ENCODE results near the gene MAD2L1. TPM values are rescaled to one million over a fixed set of nuclear protein-coding genes. Genes with fewer than 3 reads are reported as not detected.
"Not testable (repeated sequence)": the region's sequence is repeated elsewhere in the genome, so short reads cannot be mapped to it uniquely, and the experiment has no call there.

Gene MAD2L1
- 12.8 TPM for total RNA-seq

DNA sequence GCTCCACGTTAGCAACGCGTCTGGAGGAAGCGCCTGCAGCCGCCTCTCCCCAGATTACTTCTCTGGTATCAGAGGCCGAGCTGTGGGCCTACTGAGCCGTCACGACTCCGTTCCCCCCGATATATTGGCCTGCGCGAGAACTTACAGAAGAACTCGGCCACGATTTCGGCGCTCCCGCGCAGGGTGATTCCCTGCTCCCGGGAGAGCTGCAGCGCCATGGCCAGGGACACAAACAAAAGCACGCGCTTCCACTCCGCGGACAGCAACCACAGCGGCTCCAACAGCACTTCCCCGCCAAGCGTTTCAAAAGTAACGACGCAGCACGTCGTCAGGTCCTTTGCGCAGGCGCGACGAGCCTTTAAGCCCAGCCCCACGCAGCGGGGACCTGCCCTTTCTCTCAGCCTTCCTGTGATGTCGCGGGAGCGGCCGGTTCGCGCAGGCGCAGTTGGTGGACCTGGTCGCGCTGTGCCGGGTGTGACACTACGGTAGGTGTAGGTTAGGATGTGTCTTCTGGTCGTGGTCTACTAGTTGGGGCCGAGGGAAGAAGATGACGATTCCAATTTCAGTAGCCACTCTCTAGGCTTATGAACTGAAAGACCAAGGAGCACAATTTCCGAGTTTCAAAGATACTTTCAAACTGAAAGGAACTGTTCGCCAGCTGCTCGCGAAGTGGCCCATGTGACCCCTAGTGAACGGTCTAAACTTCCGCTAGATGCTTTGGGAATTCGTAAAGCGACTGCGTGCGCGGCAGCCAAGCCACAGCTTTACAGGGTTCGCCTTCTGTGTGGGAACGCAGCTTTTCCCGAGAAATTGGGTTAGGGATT is at the start of gene MAD2L1:
Gene MAD2L1, minus strand, starts transcription at position 332 of the 824 bp plus-strand sequence. Its CDS starts 114 bp downstream, at position 218.
- DNase-seq: peak; percentile 98

DNA sequence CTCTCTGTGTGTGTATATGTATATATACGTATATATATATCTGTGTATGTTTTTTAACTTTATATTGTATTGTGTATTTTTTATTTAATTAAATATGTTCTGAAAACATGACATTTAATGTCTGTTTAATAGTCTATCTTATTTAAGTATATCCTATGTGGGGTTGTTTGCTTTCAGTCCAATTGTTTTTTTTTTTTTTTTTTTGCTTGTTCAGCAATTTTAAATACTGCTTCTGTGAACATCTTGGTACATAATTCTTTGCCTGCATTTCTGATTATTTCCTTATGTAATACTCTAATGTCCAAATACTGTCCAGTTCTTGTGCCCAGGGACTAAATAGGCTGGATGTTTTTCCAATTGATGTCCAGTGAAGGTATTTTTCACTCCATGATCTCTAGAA is 45.1 kb upstream of the MAD2L1 start:
- DNase-seq: no peak

DNA sequence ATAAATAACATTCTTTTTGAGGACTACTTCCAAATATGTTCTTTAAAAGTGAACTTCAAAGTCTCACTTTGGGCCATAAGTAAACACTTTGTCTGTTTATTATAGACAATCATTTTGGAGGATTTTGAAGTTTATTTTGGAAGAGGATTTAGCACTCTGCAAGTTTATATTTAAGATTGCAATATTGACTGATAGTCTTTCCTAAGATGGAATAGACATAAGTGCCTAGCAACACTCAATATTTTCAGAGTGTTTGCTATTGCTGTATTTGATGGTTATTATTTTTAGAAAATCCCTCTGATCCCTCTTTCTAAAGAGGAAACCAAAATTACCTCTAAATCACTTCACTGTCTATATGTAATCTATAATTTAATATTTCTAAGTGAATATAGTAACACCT is 42.8 kb upstream of the MAD2L1 start:
- DNase-seq: no peak

DNA sequence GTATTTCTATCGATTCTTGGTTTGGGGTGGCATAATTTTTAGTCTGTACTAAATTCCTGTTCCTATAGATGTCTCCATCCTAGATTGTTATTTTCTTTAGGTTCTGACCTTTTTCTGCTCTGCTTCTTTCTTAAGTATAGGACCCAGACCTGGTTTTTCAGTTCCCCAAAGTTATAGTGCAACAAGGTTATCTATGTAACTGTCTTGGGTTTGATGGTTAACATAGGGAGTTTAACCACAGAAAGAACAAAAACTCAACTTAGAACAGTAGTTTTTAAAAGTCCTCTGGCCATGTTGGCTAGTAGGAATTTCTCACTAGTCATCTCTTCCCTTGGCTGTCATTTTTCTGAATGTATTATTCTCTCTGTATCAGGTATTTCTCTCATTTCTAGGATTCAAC is 38.8 kb upstream of the MAD2L1 start:
- DNase-seq: no peak

DNA sequence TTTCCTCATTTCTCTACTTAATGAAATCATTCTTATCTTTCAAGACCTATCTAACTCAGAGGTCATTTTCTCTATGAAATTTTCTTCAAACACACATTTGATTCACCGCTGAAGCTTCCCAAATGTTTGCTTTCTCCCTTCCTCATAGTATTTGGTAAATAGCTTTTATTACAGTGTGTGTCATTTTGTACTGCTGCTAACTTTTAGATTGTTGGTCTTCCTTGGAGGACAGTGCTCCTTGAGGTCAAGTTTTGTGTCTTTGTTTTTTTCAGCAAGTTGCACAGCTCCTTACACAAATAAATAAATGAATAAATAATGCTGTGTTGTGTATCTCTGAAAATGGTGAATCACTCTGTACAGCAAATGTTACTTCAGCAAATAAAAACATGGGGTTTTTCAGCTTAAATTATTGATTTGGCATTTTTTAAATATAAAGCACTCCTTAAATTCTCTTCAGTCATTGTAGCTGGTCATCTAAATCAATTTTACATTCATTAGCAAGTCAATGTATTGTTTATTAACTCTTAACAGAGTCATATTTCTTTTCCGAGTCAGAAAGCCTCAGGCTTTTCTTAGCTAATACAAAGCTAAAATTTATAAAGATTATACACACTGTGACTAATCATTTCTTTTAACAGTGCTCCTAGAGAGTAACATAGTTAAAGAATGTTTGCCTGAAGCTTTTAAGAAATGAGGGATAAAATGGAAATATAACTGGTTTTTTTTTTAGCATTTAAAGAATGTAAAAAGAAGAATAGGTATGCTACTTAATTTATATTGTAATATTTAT is 30.1 kb upstream of the MAD2L1 start:
- no peak for DNase-seq

DNA sequence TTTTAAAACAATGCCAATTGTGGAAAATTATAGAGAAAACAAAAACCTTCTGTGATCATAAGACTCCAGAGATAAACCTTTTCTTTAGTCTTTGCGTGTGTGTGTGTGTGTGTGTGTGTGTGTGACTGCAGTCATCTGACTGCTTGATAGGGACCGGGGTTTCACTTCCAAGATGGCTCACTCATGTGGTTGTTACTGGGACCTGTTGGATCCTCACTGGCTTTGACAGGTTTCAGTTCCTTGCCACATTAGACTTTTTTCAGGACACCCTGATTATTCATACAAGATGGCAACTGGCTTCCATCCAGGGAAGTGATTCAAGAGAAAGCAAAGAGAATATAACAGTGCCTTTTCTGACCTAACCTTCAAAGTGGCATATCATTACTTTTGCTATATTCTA is 21.9 kb upstream of the MAD2L1 start:
- DNase-seq: no peak

DNA sequence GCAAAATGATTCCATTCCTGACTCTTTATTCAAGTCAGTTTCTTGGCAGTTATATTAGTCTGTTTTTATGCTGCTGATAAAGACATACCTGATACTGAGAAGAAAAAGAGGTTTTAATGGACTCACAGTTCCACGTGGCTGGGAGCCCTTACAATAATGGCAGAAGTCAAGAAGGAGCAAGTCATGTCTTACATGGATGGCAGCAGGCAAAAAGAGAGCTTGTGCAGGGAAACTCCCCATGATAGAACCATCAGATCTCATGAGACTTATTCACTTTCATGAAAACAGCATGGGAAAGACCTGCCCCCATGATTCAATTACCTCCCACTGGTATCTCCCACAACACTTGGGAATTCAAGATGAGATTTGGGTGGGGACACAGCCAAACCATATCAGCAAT is 21.4 kb upstream of the MAD2L1 start:
- not testable (repeated sequence) for DNase-seq

DNA sequence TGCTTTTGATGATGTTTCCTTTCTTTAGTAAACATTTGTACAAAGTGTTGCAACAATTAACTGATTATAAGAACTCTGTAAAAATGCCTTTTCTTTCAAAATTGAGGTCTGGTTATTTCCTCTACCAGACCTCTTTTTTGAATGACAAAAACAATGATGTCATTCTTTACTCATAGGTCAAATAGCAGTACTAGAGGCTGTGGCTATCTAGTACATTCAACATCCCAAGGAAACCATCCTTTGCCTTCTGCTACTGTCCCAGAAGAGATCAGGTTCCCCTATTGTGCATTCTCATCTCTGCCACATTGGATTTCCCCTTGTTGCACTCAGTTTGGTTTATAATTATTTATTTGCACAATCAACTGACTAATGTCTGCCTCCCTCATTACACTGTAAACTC is 19.1 kb upstream of the MAD2L1 start:
- no peak for DNase-seq

DNA sequence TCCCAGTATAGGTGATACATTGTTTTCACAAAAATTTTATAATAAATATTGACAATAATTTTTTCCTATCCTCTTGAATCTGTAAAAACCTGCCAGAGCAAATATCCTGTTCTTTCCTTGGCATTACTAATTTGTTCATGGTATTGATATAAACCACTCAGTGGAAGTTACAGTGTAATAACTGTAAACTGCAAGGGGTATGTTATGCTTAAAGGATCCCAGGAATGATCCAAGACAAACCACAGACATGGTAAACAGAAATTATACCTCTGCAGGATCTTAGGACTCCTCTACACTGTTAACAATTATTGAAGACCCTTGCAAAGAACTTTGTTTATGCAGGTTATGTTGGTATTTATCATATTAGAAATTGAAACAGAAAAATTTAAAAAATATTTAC is 17.7 kb upstream of the MAD2L1 start:
- no peak for DNase-seq

DNA sequence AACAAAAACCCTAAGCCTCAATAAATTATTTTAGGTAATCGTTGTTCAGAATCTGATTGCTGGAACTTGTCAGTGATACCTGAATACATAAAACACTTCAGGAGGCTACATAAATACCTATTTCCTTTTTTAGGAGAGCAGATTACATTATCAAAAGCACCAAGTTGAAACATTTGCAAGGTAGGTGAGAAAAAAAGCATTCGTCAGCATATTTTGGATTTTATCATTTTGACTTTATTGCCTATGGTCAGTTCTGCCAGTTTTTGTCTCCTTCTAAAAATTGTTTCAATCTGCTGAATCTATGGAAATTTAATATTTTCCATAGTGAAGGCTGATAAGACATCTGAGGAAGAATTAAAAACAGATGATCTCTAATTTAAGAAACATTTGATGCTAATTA is 16.5 kb upstream of the MAD2L1 start:
- DNase-seq: no peak

DNA sequence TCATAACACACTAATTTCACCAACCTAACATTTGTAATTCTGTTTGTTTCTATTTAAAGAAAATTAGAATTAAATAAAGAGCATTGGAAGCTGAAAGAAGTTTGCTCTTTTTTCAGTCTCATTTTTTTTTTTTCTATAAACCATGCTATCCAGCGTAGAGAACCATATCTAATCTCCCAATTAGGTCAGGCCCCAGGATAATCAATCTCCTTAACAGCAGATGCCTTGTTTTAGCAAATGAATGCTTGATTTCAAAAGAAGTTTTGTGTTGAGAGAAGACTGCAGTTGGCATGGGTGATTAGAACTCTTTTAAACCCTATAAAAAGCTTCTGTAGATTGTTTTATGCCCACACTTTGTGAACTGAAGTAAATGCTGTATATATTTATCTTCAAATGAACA is 15.6 kb upstream of the MAD2L1 start:
- no peak for DNase-seq

DNA sequence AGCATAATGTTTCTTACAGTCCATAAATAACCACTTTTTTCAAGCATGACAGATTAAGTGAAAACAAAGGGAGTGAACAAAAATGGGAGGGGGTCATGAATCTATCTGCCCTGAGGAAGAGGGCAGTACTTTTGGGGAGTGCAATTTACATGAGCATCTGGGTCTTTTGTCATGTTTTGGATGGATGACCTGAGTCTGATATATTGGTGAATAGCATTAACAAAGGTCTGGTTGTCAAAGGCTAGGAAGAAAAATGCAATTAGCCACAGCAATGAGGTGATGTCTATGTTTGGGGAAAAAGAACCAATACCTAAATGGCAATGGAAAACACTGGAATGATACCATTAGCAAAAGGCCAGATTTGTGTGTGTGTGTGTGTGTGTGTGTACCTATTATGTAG is 15.1 kb upstream of the MAD2L1 start:
- DNase-seq: no peak

DNA sequence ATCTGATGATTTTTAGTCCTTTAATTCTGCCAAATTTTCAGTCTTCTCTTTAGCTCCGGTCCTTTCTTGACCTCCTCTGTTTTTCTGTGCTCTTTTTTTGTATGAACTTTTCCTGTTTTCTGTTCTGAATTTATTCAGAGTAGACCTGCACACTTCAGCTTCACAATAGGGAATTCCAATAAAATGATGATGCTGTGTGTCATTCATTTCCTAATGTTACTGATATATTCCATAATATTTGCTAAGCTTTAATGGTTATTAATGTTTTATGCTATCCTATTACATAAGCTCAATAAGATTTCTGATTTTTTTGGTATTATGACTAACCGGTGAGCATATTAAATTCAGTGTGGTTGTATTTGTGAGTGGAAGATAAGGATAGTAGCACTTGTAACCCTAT is 13.9 kb upstream of the MAD2L1 start:
- DNase-seq: no peak

DNA sequence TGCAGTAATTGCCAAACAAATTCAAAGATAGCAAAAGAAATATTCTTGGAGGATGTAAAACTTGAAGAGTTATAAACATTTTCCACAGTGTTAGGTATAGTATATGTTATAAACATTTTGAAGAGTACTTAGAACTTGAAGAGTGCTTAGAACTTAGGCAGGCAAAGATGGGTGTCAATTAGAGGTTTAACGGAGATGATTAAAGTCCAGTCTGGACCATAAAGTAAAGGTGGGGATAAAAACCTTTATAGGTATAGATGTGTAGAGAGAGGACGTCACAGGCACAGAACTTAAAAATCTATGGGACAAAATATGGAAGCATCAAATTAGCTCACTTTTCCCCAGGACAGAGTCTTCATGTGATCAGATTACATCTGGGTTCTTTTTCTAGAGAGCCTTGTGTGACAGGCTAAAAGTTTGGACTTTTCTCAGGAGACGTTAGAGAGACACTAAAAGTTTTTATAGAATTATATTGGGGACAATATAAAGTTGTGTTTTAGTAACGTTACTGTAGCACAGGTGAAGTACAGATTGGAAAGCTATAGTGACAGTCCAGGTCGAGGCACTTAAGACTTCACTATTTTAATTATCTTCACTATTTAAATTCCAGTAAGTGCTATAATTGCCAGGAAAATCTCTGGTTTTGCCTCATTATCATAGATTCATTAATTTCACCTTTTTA is 13.3 kb upstream of the MAD2L1 start:
- DNase-seq: no peak

DNA sequence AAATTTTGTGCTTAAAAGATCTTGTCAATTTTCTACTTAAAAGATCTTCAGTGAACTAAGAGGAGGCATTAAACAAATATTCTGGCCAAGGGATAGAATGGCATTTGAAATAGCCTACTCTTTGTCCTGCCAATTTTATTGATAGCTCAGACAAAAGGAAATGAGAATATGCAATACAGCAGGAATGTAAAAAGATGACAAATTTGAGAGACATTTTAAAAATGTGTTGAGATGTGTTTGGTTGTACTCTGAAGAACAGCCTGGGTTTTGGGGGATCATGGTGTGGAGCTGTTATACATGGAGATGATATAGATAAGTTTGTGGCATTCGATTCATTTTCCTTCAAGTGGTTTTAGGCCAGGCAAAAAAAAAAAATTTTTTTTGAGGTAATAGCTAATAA is 11.6 kb upstream of the MAD2L1 start:
- DNase-seq: no peak

DNA sequence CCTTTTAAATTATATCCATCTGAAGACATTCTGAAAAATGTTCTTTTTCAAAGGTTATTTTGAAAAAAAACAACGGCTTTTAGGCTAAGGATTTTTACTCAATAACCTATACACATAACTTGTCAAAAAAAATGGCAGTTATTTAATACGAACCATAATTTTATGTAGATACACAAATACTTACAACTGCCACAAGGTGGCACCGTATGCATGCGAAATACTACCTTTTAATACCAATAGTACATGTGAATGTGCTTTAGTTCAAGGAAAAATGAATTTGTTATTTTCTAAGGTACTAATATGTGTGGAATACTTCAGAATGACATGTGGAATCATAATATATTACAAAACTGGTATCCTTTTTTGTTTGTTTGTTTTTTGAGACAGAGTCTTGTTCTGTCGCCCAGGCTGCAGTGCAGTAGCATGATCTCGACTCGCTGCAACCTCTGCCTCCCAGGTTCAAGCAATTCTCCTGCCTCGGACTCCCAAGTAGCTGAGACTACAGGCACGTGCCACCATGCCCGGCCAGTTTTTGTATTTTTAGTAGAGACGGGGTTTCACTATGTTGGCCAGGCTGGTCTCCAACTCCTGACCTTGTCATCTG is 4.6 kb upstream of the MAD2L1 start:
- DNase-seq: peak; percentile 41

DNA sequence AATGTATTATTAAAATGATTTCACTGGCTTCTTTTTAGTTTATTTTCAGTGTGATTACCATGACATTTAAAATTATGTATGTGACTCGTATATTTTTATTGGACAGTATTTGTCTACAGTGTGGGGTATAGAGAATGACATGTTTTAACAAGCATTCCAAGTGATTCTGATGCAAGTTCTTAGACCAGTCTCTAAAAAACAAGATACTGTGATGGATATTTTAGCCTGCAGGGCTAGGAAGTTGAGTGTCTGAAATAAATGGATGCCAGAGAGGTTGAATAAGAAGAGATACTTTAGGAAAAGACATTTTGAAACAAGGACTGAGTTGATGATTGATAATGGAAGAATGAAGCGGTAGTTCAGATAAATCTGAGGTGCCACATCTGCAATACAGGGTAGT is 3.5 kb upstream of the MAD2L1 start:
- DNase-seq: no peak

DNA sequence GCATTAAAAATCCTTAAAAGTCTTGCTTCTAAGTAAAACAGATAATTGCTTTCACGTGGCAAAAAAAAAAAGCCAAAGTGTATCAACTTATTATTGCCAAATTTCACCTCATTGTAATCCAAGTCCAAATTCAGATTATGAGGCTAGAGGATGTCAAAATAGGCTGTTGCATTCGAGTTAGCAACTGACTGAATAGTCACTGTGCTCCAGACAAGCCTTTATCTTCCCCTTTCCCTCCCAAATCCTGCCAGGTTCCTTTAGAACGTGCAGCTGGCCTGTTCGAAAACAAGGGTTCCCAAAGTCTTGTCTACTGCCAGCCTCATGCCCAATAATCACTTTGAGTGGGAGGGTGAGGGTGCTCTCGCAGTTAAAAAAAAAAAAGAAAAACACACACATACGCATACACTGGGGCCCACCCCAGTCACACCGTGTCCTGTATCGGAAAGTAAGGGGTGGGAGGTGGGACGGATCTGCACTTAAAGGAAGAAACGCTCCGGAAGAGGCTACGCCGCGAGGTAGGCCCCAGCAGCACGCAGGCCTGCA is 603 bp downstream of the MAD2L1 start:
- no peak for DNase-seq

DNA sequence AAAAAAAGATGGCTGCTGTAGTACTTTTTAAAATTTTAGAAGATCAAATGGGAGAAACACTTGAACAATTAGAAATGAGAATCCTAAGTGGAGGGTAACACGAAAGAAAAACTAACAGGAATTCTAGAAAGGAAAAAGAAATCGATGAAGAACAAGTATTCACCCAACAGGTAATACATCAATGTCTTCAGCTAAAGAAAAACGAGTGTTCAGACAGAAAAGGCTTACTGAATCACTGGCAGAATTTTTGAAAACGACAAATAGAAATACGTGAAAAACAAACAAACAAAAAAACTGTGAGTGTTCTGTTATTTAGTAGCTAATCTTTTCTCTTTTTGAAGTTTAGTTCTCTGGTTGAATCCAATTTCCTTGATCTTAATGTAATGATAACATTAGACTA is 1.8 kb downstream of the MAD2L1 start:
- DNase-seq: no peak

DNA sequence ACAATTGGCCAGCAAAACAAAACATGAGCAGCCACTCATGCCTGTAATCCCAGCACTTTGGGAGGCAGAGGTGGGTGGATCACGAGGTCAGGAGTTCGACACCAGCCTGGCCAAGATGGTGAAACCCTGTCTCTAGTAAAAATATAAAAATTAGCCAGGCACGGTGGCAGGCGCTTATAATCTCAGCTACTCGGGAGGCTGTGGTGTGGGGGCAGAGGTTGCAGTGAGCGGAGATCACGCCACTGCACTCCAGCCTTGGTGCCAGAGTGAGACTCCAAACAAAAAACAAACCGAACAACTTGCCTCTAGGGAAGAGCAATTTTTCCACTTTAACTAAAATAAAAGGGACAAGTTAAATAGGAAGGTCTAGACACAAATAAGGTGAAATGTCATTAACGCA is 2.9 kb downstream of the MAD2L1 start:
- DNase-seq: not testable (repeated sequence)

DNA sequence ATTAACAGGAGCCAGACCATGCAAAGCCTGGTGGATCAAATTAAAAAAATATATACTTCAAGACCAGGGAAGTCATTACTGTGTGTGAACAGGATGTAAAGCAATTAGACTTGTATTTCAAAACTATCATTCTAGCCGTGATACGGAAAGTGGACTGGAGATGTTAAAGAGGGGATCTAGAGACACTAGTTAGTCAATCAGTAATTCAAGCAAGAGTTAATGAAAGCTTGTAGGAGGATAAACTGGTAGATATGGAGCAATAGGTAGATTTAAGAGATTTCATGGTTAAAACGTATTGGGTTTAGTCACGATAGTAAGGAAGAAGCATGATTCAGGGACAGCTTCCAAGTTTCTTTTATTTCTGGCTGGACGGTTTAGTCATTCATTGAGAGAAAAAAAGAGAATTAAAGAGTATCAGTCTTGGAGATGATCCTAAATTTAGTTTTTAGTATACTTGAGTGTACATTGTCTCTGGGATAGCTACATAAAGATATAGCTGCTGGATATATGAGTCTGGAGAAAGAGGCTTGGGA is 3.9 kb downstream of the MAD2L1 start:
- no peak for DNase-seq

DNA sequence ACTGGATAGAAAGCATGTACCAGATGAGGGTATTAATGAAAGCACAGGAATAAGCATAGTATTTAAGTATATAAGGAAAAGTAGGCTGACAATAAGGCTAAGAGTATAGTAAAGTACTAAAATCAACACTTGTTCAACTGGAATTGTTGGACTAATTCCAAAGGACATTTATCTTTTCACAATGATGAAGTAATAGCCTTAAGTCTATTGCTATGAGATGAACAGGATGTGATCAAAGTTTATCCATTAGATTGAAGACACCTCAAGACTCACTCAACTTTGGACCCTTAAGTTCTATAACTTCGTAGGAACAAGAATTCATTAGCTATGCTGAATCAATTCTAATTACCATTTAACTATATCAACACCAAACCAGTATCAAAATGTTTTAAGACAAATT is 7.6 kb downstream of the MAD2L1 start:
- DNase-seq: no peak
